AG09319 (cell line): ENCODE data around the gene MRPL52.

ENCODE experiments used
- DNase-seq: peaks from one replicate; pipeline ENCODE4 v3.0.0-alpha.2; 2010; ENCODE audit warnings: low read depth; ENCODE audit errors: extremely low read depth
- TF ChIP-seq, protein P1 (sequence below): IDR thresholded peaks from 2 replicates; pipeline ENCODE4 v1.5.1; 2011; ENCODE audit warnings: low read depth, mild to moderate bottlenecking, inconsistent platforms, low read length, moderate library complexity

Gene MRPL52

DNA sequence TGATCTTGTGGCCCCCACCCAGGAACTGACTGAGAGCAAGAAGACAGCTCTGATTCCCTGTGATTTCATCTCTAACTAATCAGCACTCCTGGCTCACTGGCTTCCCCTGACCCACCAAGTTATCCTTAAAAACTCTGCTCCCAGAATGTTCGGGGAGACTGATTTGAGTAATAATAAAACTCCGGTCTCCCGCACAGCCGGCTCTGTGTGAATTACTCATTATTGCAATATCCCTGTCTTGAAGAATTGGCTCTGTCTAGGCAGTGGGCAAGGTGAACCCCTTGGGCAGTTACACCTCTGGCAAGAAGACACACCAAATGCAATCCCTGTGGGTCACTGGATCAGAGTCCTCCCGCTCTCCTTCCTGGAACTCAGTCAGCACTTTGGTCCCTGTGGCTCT is 35.7 kb upstream of the MRPL52 start:
- DNase-seq, result no peak
- TF ChIP-seq, protein P1, sequence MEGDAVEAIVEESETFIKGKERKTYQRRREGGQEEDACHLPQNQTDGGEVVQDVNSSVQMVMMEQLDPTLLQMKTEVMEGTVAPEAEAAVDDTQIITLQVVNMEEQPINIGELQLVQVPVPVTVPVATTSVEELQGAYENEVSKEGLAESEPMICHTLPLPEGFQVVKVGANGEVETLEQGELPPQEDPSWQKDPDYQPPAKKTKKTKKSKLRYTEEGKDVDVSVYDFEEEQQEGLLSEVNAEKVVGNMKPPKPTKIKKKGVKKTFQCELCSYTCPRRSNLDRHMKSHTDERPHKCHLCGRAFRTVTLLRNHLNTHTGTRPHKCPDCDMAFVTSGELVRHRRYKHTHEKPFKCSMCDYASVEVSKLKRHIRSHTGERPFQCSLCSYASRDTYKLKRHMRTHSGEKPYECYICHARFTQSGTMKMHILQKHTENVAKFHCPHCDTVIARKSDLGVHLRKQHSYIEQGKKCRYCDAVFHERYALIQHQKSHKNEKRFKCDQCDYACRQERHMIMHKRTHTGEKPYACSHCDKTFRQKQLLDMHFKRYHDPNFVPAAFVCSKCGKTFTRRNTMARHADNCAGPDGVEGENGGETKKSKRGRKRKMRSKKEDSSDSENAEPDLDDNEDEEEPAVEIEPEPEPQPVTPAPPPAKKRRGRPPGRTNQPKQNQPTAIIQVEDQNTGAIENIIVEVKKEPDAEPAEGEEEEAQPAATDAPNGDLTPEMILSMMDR, result no peak

DNA sequence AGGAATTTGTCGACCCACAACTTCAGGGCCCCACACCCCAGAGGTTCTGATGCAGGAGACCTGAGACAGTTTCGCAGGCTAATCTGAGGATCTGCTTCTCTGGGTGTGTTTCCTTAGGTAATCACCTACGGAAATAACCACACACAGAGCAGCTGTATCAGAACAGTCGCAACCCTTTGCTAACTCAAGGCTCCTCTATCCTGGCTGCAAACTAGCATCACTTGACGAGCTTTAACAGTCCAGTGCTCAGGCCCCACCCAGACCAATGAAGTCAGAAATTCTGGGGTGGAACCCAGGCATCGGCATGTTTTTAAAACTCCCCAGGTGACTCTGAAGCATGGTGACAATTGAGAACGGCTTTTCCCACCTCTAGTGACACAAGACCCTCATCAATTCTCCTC is 35.1 kb upstream of the MRPL52 start:
- TF ChIP-seq, protein P1, result no peak
- DNase-seq, result no peak

DNA sequence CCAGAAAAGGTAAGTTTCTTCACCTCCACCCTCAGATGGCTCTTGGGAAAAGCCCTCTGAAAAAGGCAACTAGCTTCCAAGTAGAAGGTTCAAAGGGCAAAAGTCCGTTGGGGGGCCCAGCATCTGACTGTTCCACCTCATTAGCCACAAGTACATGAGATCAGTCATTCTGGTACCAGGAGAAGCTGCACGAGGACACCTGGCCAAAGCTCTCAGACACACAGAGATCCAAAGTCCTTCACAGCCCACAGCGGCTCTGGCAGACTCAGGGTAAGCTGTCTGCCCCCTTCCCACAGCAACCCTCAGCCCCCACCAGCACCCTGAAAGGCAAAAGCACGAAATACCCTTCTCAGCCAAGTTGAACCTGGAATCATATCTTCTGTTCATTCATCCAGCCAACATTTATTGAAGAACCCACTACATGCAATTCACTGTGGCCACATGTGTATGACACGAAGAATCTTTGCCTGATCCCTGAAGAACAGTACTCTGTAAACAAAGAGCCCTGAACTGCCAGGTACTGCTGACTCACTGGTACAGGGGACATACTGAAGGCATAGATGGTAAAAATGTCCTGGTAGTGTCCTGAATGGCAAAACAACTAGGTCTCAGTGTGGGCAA is 33.5 kb upstream of the MRPL52 start:
- DNase-seq, result no peak
- TF ChIP-seq, protein P1, result no peak

DNA sequence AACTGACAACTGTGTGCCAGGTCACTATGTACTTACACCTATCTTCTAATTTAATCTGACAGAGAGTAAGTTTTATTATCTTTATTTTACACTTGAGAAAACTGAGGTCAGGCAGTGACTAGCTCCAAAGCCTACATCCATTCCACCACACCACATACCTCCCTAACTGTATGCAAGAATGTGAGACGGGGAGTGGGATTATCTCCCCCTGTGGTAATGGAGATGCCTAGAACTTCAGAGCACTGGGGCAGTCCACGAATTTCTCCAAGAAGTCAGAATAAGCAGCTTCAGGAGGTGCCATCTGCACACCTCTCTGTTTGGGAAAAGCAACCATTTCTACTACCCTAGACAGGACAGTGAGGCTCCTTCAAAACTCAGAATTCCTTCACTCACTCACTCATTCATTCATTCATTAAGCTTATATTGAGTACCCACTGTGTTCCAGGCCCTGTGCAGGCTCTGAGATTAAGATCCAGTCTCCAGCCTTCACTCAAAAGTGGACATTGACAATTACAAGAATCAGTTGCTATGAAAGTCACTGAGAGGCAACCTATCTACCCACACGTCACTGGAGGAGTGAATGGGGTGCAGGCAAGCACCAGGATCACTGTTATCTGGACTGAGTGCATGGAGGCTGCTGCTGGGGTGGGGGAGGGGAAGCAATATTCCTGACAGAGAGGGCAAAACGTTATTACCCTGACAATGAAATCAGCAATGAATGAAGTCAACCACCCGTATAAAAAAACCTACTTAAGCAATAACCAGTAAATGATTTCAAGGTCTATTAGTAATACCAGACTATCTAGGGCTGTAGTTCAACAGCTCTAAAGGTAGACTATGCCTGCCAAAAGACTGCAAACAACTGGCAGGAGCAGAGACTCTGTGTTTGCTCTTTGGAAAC is 32.4 kb upstream of the MRPL52 start:
- DNase-seq, result no peak
- TF ChIP-seq, protein P1, result no peak

DNA sequence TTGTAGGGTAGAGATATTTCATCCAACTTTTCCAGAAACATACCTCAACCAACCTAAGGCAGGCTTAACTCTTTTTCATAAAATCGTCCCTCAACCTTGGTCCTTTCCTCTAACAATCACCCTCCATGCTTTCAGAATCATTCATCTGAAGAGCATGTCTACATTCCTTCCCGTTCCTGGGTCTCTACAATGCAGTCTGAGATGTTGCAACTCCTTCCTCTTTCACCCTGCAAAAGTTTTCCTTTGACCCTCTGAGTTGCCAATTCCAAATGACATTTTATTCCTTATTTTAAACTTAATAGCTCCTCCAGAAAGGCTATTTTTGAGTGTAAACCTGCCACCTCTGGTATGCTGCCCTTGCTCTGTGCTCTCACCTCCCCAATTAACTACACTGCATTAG is 31.2 kb upstream of the MRPL52 start:
- no peak for DNase-seq
- TF ChIP-seq, protein P1, result no peak

DNA sequence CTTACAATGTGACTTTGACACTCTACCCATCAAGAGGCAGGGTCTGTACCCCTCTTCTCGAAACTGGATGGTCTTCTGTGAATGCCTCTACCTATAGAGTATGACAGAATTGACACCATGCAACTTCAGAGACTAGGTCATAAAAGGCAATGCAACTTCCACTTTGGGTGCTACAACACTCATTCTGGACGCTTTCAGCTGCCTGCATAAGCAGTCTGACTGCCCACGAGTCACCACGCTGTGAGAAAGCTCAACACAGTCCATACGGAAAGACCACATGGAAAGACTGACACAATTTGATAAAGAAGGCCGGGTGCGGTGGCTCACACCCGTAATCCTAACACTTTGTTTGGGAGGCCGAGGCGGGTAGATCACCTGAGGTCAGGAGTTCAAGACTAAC is 29.3 kb upstream of the MRPL52 start:
- no peak for DNase-seq
- TF ChIP-seq, protein P1, result no peak

DNA sequence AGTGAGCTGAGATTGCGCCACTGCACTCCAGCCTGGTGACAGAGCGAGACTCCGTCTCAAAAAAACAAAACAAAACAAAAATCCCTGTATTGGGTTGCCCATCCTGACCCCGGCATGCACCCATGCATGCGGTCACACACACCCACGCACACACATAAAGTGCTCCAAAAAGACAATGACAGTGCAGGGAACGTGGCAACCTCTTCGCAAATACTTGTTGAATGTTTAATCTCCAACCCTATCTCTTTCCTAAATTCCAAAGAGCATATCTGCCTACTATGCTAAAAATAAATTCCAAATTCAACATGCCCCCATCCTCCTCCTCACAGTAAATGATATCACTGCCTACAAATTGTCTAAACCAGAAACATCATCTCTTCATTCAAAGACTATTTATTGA is 28.0 kb upstream of the MRPL52 start:
- TF ChIP-seq, protein P1, result no peak

More for the DNA sequence above, 28.0 kb upstream of the MRPL52 start:
- no peak for DNase-seq
